Measurements from ENCODE around the gene OR5B12.

DNA sequence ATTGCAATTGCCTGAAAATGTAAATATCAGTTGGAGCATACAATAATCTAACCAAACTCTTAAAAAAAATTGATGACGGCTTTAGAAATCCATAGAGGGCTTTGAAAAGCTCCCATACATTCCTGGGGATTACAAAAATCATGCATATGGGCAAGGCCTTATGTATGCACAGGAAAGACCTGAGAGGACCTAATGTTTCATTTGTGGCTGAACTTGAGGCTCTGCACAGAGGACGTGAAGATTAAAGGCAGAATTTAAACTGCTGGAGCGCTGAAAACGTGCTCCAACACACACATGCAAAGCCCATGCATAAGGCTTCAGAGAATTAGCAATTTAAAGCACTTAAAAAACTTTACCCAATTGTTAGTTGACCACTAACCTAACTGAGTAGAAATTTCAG is 3.5 kb downstream of the OR5B12 start:
- TF ChIP-seq, protein P1, sequence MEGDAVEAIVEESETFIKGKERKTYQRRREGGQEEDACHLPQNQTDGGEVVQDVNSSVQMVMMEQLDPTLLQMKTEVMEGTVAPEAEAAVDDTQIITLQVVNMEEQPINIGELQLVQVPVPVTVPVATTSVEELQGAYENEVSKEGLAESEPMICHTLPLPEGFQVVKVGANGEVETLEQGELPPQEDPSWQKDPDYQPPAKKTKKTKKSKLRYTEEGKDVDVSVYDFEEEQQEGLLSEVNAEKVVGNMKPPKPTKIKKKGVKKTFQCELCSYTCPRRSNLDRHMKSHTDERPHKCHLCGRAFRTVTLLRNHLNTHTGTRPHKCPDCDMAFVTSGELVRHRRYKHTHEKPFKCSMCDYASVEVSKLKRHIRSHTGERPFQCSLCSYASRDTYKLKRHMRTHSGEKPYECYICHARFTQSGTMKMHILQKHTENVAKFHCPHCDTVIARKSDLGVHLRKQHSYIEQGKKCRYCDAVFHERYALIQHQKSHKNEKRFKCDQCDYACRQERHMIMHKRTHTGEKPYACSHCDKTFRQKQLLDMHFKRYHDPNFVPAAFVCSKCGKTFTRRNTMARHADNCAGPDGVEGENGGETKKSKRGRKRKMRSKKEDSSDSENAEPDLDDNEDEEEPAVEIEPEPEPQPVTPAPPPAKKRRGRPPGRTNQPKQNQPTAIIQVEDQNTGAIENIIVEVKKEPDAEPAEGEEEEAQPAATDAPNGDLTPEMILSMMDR (conservative IDR thresholded peaks at IDR 0.05), result no peak
- no peak for TF ChIP-seq ZFX (IDR thresholded peaks at IDR 0.05)
